ENCODE measurements around the gene ABLIM1.

ABLIM1 gene

GRCh38 chr10:114613237-114613979 lies 44.7 kb downstream of the ABLIM1 start:
- TF ChIP-seq MAX (IDR thresholded peaks at IDR 0.05) = no peak
- no peak for TF ChIP-seq CEBPB (IDR thresholded peaks at IDR 0.05)
- no peak for TF ChIP-seq CREB1 (IDR thresholded peaks at IDR 0.05; ENCODE audit: low read depth)
- no peak for TF ChIP-seq EGR1 (IDR thresholded peaks at IDR 0.05)
- TF ChIP-seq FOXM1 (IDR thresholded peaks at IDR 0.05; ENCODE audit: borderline replicate concordance, low read depth) = no peak
- no peak for TF ChIP-seq NFIC (IDR thresholded peaks at IDR 0.05)
- TF ChIP-seq REST (IDR thresholded peaks at IDR 0.05; ENCODE audit: low read depth) = no peak
- no peak for TF ChIP-seq ZBTB7A (IDR thresholded peaks at IDR 0.05; ENCODE audit: low read depth)
- no peak for TF ChIP-seq YY1 (IDR thresholded peaks at IDR 0.05; ENCODE audit: low read depth)
- TF ChIP-seq TAF1 (IDR thresholded peaks at IDR 0.05; ENCODE audit: low read depth) = no peak
- no peak for TF ChIP-seq USF1 (IDR thresholded peaks at IDR 0.05)
- no peak for TF ChIP-seq EP300 (IDR thresholded peaks at IDR 0.05; ENCODE audit: borderline replicate concordance)
- no peak for TF ChIP-seq RAD21 (IDR thresholded peaks at IDR 0.05; ENCODE audit: low read depth)
- no peak for TF ChIP-seq TEAD4 (IDR thresholded peaks at IDR 0.05)
- TF ChIP-seq TCF12 (IDR thresholded peaks at IDR 0.05; ENCODE audit: low read depth) = no peak

GRCh38 chr10:114611617-114612016 lies 46.5 kb downstream of the ABLIM1 start:
- TF ChIP-seq NFIC (IDR thresholded peaks at IDR 0.05) (0 out of 2 replicates have a peak, but pooled peaks have one; percentile 39), ZBTB7A (IDR thresholded peaks at IDR 0.05; ENCODE audit: low read depth) (no peak)

- TF ChIP-seq EGR1 (IDR thresholded peaks at IDR 0.05) = no peak
- TF ChIP-seq EP300 (IDR thresholded peaks at IDR 0.05; ENCODE audit: borderline replicate concordance) = no peak
- TF ChIP-seq REST (IDR thresholded peaks at IDR 0.05; ENCODE audit: low read depth) = peak; percentile 67; the same call in 1 of the 2 replicates
- no peak for TF ChIP-seq RAD21 (IDR thresholded peaks at IDR 0.05; ENCODE audit: low read depth)
- TF ChIP-seq TCF12 (IDR thresholded peaks at IDR 0.05; ENCODE audit: low read depth) = no peak
- no peak for TF ChIP-seq FOXM1 (IDR thresholded peaks at IDR 0.05; ENCODE audit: borderline replicate concordance, low read depth)
- no peak for TF ChIP-seq MAX (IDR thresholded peaks at IDR 0.05)
- TF ChIP-seq TEAD4 (IDR thresholded peaks at IDR 0.05) = no peak
- no peak for TF ChIP-seq YY1 (IDR thresholded peaks at IDR 0.05; ENCODE audit: low read depth)
Observed at GRCh38 chr10:114609518-114610426, 48.3 kb downstream of the ABLIM1 start.

DNA sequence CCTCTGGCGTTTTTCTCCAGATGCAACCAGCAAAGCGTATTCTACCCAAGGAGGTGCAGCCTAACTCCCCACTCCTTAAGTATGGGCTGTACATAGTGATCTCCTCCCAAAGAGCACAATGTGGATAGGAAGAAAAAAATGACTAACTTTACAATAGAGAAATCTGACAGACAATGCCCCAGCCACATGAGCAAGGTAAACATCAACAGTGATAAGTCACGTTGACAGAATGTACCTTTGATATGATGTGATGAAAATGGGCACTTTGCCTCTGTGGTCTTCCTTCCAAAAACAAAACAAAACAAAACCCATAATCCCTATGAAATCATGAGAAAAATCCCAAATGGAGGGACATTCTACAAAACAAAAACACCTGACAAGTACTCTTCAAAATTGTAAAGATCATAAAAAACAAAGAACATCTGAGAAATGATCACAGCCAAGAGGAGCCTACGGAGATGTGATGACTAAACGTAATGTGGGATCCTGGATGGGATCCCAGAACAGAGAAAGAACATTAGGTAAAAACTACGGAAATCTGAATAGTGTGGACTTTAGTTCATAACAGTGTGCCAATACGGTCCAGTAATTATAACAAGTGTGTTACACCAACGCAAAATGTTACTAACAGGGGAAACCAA lies 50.6 kb downstream of the ABLIM1 start:
- TF ChIP-seq RAD21 (IDR thresholded peaks at IDR 0.05; ENCODE audit: low read depth) = no peak
- TF ChIP-seq ZBTB7A (IDR thresholded peaks at IDR 0.05; ENCODE audit: low read depth) = no peak
- TF ChIP-seq REST (IDR thresholded peaks at IDR 0.05; ENCODE audit: low read depth) = no peak
- TF ChIP-seq TEAD4 (IDR thresholded peaks at IDR 0.05) = no peak
- TF ChIP-seq YY1 (IDR thresholded peaks at IDR 0.05; ENCODE audit: low read depth) = no peak
- no peak for TF ChIP-seq USF1 (IDR thresholded peaks at IDR 0.05)
- no peak for TF ChIP-seq MAX (IDR thresholded peaks at IDR 0.05)
- no peak for TF ChIP-seq TCF12 (IDR thresholded peaks at IDR 0.05; ENCODE audit: low read depth)

Measured in Ishikawa (cell line).